H1 (cell line): ENCODE results near the gene MUC2. TPM values are rescaled to one million over a fixed set of nuclear protein-coding genes. Genes with fewer than 3 reads are reported as not detected.

Experiments
- CTCF ChIA-PET: fragments of 300-600 bp; sonication (Branson Sonifier 250); formaldehyde crosslinking; loops from one replicate; lab custom pipeline; 2021; ENCODE audit not compliant: partially characterized antibody; lab: Charles Lee
- POLR2A ChIA-PET: fragments of 300-600 bp; sonication (Branson Sonifier 250); formaldehyde crosslinking; loops from one replicate; lab custom pipeline; 2021; ENCODE audit warnings: inconsistent platforms; ENCODE audit not compliant: partially characterized antibody; lab: Charles Lee
- DNase-seq, 2 experiments: peaks; one replicate each; pipeline versions ENCODE4 v3.0.0 to v3.0.0-alpha.2; 2010 to 2022; ENCODE audit warnings: low spot score in 2 of 2, low read depth in 1 of 2, mixed read lengths in 1 of 2
- FAIRE-seq: peaks from 2 replicates; lab custom pipeline; 2011; peaks lifted over from hg19 to GRCh38; lab: Jason Lieb, UNC
- H2AFZ ChIP-seq: 2 replicates; pipeline ENCODE4 v1.8.1; 2012; ENCODE audit warnings: low read length, inconsistent platforms
- H2AK5ac ChIP-seq: 2 replicates; pipeline ENCODE4 v1.6.1; 2013; ENCODE audit warnings: low read depth, low read length
- H2BK120ac ChIP-seq: replicated peaks from 2 replicates; pipeline ENCODE3; 2013; ENCODE audit warnings: low read depth, low read length, inconsistent platforms
- H2BK12ac ChIP-seq: 2 replicates; pipeline ENCODE4 v1.6.1; 2013; ENCODE audit warnings: low read depth, low read length
- H2BK15ac ChIP-seq: 2 replicates; pipeline ENCODE4 v1.6.1; 2013; ENCODE audit warnings: low read length
- H2BK20ac ChIP-seq: 2 replicates; pipeline ENCODE4 v1.6.1; 2013; ENCODE audit warnings: low read length
- H2BK5ac ChIP-seq: 2 replicates; pipeline ENCODE4 v1.6.1; 2013; ENCODE audit warnings: low read depth, low read length
- H3K14ac ChIP-seq: 2 replicates; pipeline ENCODE4 v1.6.1; 2013; ENCODE audit warnings: inconsistent platforms; ENCODE audit not compliant: insufficient read length
- H3K18ac ChIP-seq: 2 replicates; pipeline ENCODE4 v1.6.1; 2013; ENCODE audit warnings: low read length; ENCODE audit errors: extremely low read depth
- H3K23ac ChIP-seq: 2 replicates; pipeline ENCODE4 v1.6.1; 2013; ENCODE audit warnings: inconsistent platforms; ENCODE audit not compliant: insufficient read length
- H3K23me2 ChIP-seq: 2 replicates; pipeline ENCODE4 v1.6.1; 2013; ENCODE audit warnings: low read depth, low read length
- H3K27ac ChIP-seq: 2 replicates; pipeline ENCODE4 v1.6.1; 2011; ENCODE audit warnings: low read depth, low read length, inconsistent platforms
- H3K27me3 ChIP-seq, 4 experiments: replicated peaks in 1 of 4; 1 replicate in 1 of 4; 2 replicates in 3 of 4; pipeline versions ENCODE4 v1.6.1 to v1.8.1; 2011 to 2013; ENCODE audit warnings: low read length in 3 of 4, mild to moderate bottlenecking in 3 of 4, inconsistent platforms in 2 of 4, mixed read lengths in 2 of 4, moderate library complexity in 1 of 4; ENCODE audit not compliant: control insufficient read depth in 3 of 4, insufficient read depth in 3 of 4; ENCODE audit errors: extremely low read depth in 1 of 4
- H3K36me3 ChIP-seq, 4 experiments: 2 replicates each; pipeline versions ENCODE4 v1.6.1 to v1.8.1; 2011 to 2013; ENCODE audit warnings: mild to moderate bottlenecking in 4 of 4, low read length in 3 of 4, moderate library complexity in 2 of 4, control low read depth in 1 of 4, inconsistent platforms in 1 of 4; ENCODE audit not compliant: insufficient read depth in 4 of 4, control insufficient read depth in 2 of 4
- H3K4ac ChIP-seq: replicated peaks from 2 replicates; pipeline ENCODE3; 2013; ENCODE audit warnings: low read length, low read depth, mixed read lengths, inconsistent platforms; ENCODE audit not compliant: insufficient read length
- H3K4me1 ChIP-seq, 4 experiments: replicated peaks in 1 of 4; 1 replicate in 1 of 4; 2 replicates in 3 of 4; pipeline versions ENCODE4 v1.6.1 to v1.8.1; 2011 to 2013; ENCODE audit warnings: low read length in 3 of 4, inconsistent platforms in 2 of 4, mixed read lengths in 1 of 4; ENCODE audit not compliant: insufficient read depth in 4 of 4, control insufficient read depth in 3 of 4
- H3K4me2 ChIP-seq, 2 experiments: 2 replicates each; pipeline versions ENCODE4 v1.6.1 to v1.8.1; 2011 to 2013; ENCODE audit warnings: low read depth in 2 of 2, low read length in 2 of 2, control low read depth in 1 of 2, inconsistent platforms in 1 of 2, mild to moderate bottlenecking in 1 of 2; ENCODE audit not compliant: insufficient read depth in 1 of 2
- H3K4me3 ChIP-seq, 4 experiments: fragments of 200-600, 300-600 bp in 1 of 4; sonication (generic), shearing (Covaris generic), sonication (Bioruptor Twin) in 1 of 4; 2 replicates each; pipeline versions ENCODE4 v1.5.1 to v1.8.1; 2011 to 2016; ENCODE audit warnings: low read length in 4 of 4, low read depth in 3 of 4, control low read depth in 2 of 4, inconsistent platforms in 2 of 4, mild to moderate bottlenecking in 2 of 4, mixed read lengths in 1 of 4, moderate library complexity in 1 of 4; ENCODE audit not compliant: insufficient read depth in 2 of 4; ENCODE audit errors: extremely low read depth in 1 of 4
- H3K56ac ChIP-seq: replicated peaks from 2 replicates; pipeline ENCODE3; 2013; ENCODE audit warnings: low read depth, mild to moderate bottlenecking, mixed read lengths, low read length, inconsistent platforms; ENCODE audit not compliant: insufficient read length
- H3K79me1 ChIP-seq: 2 replicates; pipeline ENCODE4 v1.6.1; 2013; ENCODE audit warnings: low read depth, low read length, control low read depth
- H3K79me2 ChIP-seq, 2 experiments: 2 replicates each; pipeline versions ENCODE4 v1.6.1 to v1.8.1; 2012 to 2013; ENCODE audit warnings: low read length in 2 of 2, mild to moderate bottlenecking in 2 of 2, inconsistent platforms in 1 of 2; ENCODE audit not compliant: insufficient read depth in 2 of 2, control insufficient read depth in 1 of 2
- H3K9ac ChIP-seq, 4 experiments: replicated peaks in 1 of 4; 1 replicate in 1 of 4; 2 replicates in 3 of 4; pipeline versions ENCODE4 v1.6.1 to v1.8.1; 2011 to 2013; ENCODE audit warnings: low read depth in 3 of 4, low read length in 3 of 4, control low read depth in 2 of 4, mild to moderate bottlenecking in 2 of 4, moderate library complexity in 2 of 4, inconsistent platforms in 1 of 4; ENCODE audit errors: extremely low read depth in 1 of 4
- H3K9me3 ChIP-seq, 2 experiments: 2 replicates each; pipeline versions ENCODE4 v1.6.1 to v1.8.1; 2012 to 2013; ENCODE audit warnings: mild to moderate bottlenecking in 2 of 2, moderate library complexity in 2 of 2, control low read depth in 1 of 2, inconsistent platforms in 1 of 2, low read depth in 1 of 2, low read length in 1 of 2, mixed read lengths in 1 of 2; ENCODE audit not compliant: insufficient read depth in 2 of 2
- H4K20me1 ChIP-seq, 2 experiments: replicated peaks in 1 of 2; 2 replicates each; pipeline versions ENCODE3 to v1.8.1; 2011 to 2013; ENCODE audit warnings: inconsistent platforms in 2 of 2, low read length in 2 of 2, mild to moderate bottlenecking in 1 of 2; ENCODE audit not compliant: insufficient read depth in 2 of 2, control insufficient read depth in 1 of 2
- H4K5ac ChIP-seq: 2 replicates; pipeline ENCODE4 v1.6.1; 2013; ENCODE audit warnings: low read length, low read depth, mixed read lengths, inconsistent platforms; ENCODE audit not compliant: insufficient read length
- H4K8ac ChIP-seq: 2 replicates; pipeline ENCODE4 v1.8.0; 2013; ENCODE audit warnings: mild to moderate bottlenecking, moderate library complexity, low read length, inconsistent platforms; ENCODE audit not compliant: insufficient read depth; ENCODE audit errors: extremely low read depth
- H4K91ac ChIP-seq: replicated peaks from 2 replicates; pipeline ENCODE3; 2013; ENCODE audit warnings: low read length, mixed read lengths, inconsistent platforms; ENCODE audit not compliant: insufficient read length
- BRCA1 ChIP-seq: IDR thresholded peaks from 2 replicates; pipeline ENCODE4 v1.6.1; 2012; ENCODE audit warnings: low read depth, low read length, improper control_type of control experiment
- CHD1 ChIP-seq: IDR thresholded peaks from 2 replicates; pipeline ENCODE4 v1.6.1; 2012; ENCODE audit warnings: low read depth, low read length, improper control_type of control experiment
- CTCF ChIP-seq, 3 experiments: IDR thresholded peaks; 1 replicate in 2 of 3; 2 replicates in 1 of 3; pipeline versions ENCODE4 v1.5.1 to v1.6.1; 2011; ENCODE audit warnings: low read length in 3 of 3, mild to moderate bottlenecking in 3 of 3, inconsistent platforms in 2 of 3, low read depth in 1 of 3, moderate library complexity in 1 of 3; ENCODE audit not compliant: insufficient read depth in 1 of 3; ENCODE audit errors: control extremely low read depth in 1 of 3
- FOSL1 ChIP-seq: IDR thresholded peaks from 2 replicates; pipeline ENCODE4 v1.6.1; 2011; ENCODE audit warnings: mild to moderate bottlenecking, low read depth, low read length, moderate library complexity; ENCODE audit not compliant: insufficient read depth
- JUND ChIP-seq: IDR thresholded peaks from 2 replicates; pipeline ENCODE4 v1.6.1; 2011; ENCODE audit warnings: mild to moderate bottlenecking, improper control_type of control experiment, low read length
- NANOG ChIP-seq: IDR thresholded peaks from 2 replicates; pipeline ENCODE4 v1.6.1; 2011; ENCODE audit warnings: low read length, low read depth, mild to moderate bottlenecking, inconsistent platforms; ENCODE audit not compliant: insufficient read depth, poor library complexity, severe bottlenecking
- RAD21 ChIP-seq, 2 experiments: IDR thresholded peaks in 1 of 2; conservative IDR thresholded peaks in 1 of 2; 2 replicates each; pipeline ENCODE4 v1.6.1; 2011; ENCODE audit warnings: low read depth in 2 of 2, low read length in 2 of 2, improper control_type of control experiment in 1 of 2, inconsistent platforms in 1 of 2, mild to moderate bottlenecking in 1 of 2, moderate library complexity in 1 of 2
- RBBP5 ChIP-seq: IDR thresholded peaks from 2 replicates; pipeline ENCODE4 v1.7.1; 2012; ENCODE audit warnings: low read depth, mild to moderate bottlenecking, inconsistent platforms, low read length, moderate library complexity, borderline replicate concordance
- TAF1 ChIP-seq: IDR thresholded peaks from 2 replicates; pipeline ENCODE4 v1.6.1; 2011; ENCODE audit warnings: mild to moderate bottlenecking, low read depth, low read length
- TEAD4 ChIP-seq: IDR thresholded peaks from 2 replicates; pipeline ENCODE4 v1.6.1; 2012; ENCODE audit warnings: low read depth, low read length, inconsistent platforms, mixed read lengths
- WGBS, 2 experiments: shearing (Covaris generic) in 1 of 2; methylation state at CpG; one replicate each; pipeline versions ENCODE4 v1.1.6 to v1.1.7; 2013 to 2015; ENCODE audit warnings: low lambda C conversion rate in 2 of 2, mixed read lengths in 2 of 2, inconsistent platforms in 1 of 2, low coverage in 1 of 2, missing lambda C conversion rate in 1 of 2; ENCODE audit not compliant: insufficient replicate concordance in 2 of 2, insufficient coverage in 1 of 2, insufficient read length in 1 of 2; ENCODE audit errors: extremely low coverage in 1 of 2, missing lambda C conversion rate in 1 of 2; 5-methylcytosine and 5-hydroxymethylcytosine counted together
- polyA plus RNA-seq, 7 experiments: library from polyadenylated mRNA; depleted of rRNA in 3 of 7; stranded (reverse) in 5 of 7; unstranded in 2 of 7; fragments of >200 nt in 5 of 7; fragments of 200-250 nt in 2 of 7; gene quantifications; 1 replicate in 5 of 7; 2 replicates in 1 of 7; 4 replicates in 1 of 7; pipeline versions ENCODE4 v1.2.1 to v1.2.3, GENCODE V29; 2011 to 2013; ENCODE audit warnings: missing spikeins in 2 of 7, mixed read lengths in 2 of 7
- total RNA-seq: library from RNA; stranded (reverse); fragmentation: NEBNext Ultra II Directional; extraction: Animal tissue kit (Norgen Biotek cat#: 25700); gene quantifications from 2 replicates; pipeline ENCODE4 v1.2.1, GENCODE V29; 2021

The MUC2 gene
- total and polyA plus RNA-seq, 2 of the 8 experiments (the other 6 are each of a cell fraction or from before 2014, with no cell fraction given) = not detected

GRCh38 chr11:1062075-1062820 lies 12.4 kb upstream of the MUC2 start:
- CTCF ChIA-PET = interaction anchor here (0.6 to 3.6 kb wide), 3 partner anchors 11 to 164 kb away, joined by 3 to 14 read pairs (median 3); no protein-coding TSS in a partner anchor
- TF ChIP-seq CTCF (IDR thresholded peaks at IDR 0.05; ENCODE audit: control extremely low read depth in 1 of 3, insufficient read depth in 1 of 3, low read depth in 1 of 3, low read length in 3 of 3) (no peak), RBBP5 (no peak), NANOG (no peak), TEAD4 (no peak), TAF1 (no peak), BRCA1 (no peak), RAD21 (IDR thresholded peaks at IDR 0.05 in 1 of 2, conservative IDR thresholded peaks at IDR 0.05 in 1 of 2; ENCODE audit: low read depth in 2 of 2, low read length in 2 of 2) (no peak), JUND (no peak), FOSL1 (no peak), CHD1 (no peak)

More at GRCh38 chr11:1062075-1062820, 12.4 kb upstream of the MUC2 start:
- H2BK12ac ChIP-seq = no peak overlapping the region
- H3K56ac ChIP-seq = no peak overlapping the region
- H2BK15ac ChIP-seq = no peak overlapping the region
- H3K23me2 ChIP-seq = peaks cover 2% of the 10 kb centered on the region; the same call in 1 of the 2 replicates
- H3K9me3 ChIP-seq = peaks cover 4 to 5% of the 10 kb centered on the region in 2 experiments; a peak in 2 of 4 replicates
- no peak overlapping the region for H4K8ac ChIP-seq
- no peak overlapping the region for H3K9ac ChIP-seq
- no peaks in the 10 kb centered on the region for H3K79me1 ChIP-seq
- H4K91ac ChIP-seq = no peak overlapping the region
- no peak overlapping the region for H2BK120ac ChIP-seq
- H3K23ac ChIP-seq = no peak overlapping the region
- H3K4me3 ChIP-seq = no peak overlapping the region
- H2AK5ac ChIP-seq = no peak overlapping the region
- no peak overlapping the region for H3K4me2 ChIP-seq
- no peak overlapping the region for H3K18ac ChIP-seq
- H3K27me3 ChIP-seq = no peaks in the 10 kb centered on the region
- no peak overlapping the region for H2BK20ac ChIP-seq
- FAIRE-seq (no peak), DNase-seq (no peak)
- H3K14ac ChIP-seq = no peak overlapping the region
- no peak overlapping the region for H4K5ac ChIP-seq
- 77% methylated on average over 9 of the region's 9 CpGs; no CpG with 5 or more reads in 1 of the 2 experiments for WGBS, 2 experiments
- no peak overlapping the region for H3K27ac ChIP-seq
- H3K79me2 ChIP-seq = no peaks in the 10 kb centered on the region
- H3K4me1 ChIP-seq = no peaks in the 10 kb centered on the region
- no peaks in the 10 kb centered on the region for H3K36me3 ChIP-seq
- POLR2A ChIA-PET = no interaction called here
- H4K20me1 ChIP-seq = peaks cover 0 to 3% of the 10 kb centered on the region in 2 experiments
- H2BK5ac ChIP-seq = no peak overlapping the region
- no peak overlapping the region for H2AFZ ChIP-seq
- H3K4ac ChIP-seq = no peak overlapping the region
